NCI-H446 treated with DMSO at 0.1 percent for 48 hours (cell line): Measurements from ENCODE around the gene PPFIA4.

Experiments used
- DNase-seq: peaks from one replicate; lab custom pipeline; 2025; lab: John Stamatoyannopoulos, UW

PPFIA4 gene

GRCh38 chr1:203040513-203041275 lies 14.4 kb downstream of the PPFIA4 start:
- DNase-seq = no peak

DNA sequence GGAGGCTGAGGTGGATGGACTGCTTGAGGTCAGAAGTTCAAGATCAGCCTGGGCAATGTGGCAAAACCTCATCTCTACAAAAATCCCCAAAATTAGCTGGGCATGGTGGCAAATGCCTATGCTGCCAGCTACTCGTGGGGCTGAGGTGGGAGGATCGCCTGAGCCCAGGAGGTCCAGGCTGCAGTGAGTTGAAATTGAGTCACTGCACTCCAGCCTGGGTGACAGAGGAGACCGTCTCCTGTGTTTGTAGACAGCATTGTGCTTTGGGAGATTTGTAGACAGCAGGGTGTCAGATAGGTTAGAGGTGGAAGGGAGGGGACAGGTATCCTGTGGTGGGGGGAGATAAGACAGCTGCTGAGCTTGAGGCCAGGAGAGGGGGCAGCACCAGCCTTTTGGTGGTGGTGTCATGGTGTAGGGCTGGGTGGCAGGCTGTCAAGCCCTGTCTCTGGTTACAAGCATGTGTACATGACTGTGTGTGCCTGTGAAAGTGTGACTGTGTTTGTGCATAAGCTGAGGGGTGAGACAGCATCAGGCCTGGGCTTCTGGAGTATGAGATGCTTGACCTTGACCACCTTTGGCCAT lies 15.2 kb downstream of the PPFIA4 start:
- DNase-seq = no peak

GRCh38 chr1:203043830-203044545 lies 17.7 kb downstream of the PPFIA4 start:
- DNase-seq = no peak

DNA sequence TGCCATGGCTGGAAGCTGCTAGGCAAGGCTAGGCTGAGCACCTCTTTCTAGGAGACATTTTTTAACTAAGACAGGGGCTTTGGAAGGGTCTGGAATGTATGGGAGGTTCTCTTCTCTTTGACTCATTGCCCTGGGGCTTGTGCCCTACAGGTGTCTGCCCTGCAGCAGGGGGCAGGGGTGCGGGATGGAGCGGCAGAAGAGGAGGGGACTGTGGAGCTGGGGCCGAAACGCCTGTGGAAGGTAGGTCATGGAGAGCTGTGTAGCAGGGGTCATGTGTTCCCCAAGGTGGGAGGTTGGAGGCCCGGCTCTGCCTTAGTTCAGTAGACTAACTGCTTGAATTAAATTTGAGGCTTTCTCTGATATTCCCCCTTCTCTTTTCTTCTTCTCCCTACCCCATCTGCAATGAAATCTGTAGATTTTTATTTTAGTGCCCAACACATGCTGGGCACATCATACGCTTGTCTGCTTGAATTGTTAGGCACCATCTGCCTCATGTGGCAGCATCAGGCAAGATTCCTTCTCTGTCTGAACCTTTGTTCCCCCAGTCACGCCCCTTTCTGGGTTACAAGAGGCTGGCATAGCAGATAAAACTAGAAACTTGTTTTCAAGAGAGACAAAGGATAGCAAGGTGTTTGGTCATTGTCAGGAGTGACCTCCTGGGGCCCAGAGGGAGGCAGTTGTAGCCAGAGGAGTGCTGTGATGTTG lies 18.4 kb downstream of the PPFIA4 start:
- DNase-seq = no peak

GRCh38 chr1:203045336-203045735 lies 19.0 kb downstream of the PPFIA4 start:
- no peak for DNase-seq

- DNase-seq = no peak
Measured at GRCh38 chr1:203045821-203046594, 19.7 kb downstream of the PPFIA4 start.

DNA sequence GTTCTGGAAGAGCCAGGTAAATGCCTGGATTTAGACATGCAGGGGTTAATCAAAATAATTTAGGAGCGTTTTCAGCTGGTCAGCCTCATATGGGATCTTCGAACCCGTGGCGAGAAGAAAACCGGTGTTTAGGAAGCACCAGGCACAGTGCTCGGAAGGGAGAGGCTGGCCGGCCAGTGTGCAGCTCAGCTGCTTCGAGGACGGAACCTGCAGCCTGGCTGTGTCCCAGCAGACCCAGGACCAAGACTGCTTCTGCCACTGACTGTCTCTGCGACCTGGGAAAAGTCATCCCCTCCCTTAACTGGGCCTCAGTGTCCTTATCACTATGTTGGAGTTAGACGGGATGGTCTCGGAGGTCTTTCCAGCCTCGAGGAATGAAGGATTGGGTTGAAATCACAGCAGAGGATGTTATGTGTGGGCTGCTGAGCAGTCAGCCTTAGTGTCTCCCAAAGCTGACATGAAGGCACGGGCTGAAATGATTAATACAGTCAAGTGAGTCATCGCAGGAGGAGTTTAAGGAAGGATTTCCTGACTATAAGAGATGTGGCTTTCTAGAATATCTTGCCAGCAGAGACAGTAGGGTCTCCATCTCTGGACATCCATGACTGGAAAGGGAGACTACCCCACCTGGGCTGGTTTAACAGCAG lies 20.8 kb downstream of the PPFIA4 start:
- no peak for DNase-seq

DNA sequence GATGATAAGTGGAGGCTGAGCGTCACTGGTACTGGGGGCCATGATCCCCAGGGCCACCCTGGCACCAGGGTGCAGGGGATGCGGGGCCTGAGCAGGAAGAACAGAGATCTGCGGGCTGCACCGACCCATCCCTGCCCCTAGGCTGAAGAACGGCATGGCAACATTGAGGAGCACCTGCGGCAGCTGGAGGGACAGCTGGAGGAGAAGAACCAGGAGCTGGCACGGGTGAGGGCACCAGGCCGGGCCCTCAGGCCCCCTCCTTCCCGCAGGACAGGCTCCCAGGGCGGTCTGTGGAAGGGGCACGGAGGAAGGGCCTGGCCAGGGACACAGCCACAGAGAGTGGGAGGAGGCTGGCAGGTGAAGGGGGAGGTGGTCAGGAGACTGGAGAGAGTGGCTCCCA lies 21.8 kb downstream of the PPFIA4 start:
- DNase-seq = no peak

GRCh38 chr1:203048555-203049051 lies 22.3 kb downstream of the PPFIA4 start:
- DNase-seq = no peak

GRCh38 chr1:203049077-203049476 lies 22.8 kb downstream of the PPFIA4 start:
- no peak for DNase-seq

- DNase-seq = no peak
Measured at GRCh38 chr1:203049576-203050180, 23.4 kb downstream of the PPFIA4 start.

DNA sequence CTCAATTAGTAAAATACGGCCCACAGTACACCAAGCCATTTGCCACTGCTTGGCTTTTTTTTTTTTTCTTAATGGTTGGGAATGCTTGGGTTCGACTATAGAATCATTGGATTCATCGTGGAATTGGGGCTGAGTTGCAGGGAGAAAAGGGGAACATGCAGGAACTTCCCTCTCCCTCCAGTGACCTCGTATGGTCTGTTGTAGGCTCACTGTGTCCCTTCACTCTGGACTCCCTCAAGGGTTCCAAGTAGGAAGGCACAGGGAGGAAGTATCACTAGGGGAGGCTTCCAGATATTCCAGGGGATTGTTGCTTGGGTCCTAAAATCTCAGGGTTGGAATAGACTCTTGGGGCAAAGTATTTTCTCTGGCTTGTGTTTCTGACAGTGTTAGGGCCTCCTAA lies 24.5 kb downstream of the PPFIA4 start:
- DNase-seq = no peak

DNA sequence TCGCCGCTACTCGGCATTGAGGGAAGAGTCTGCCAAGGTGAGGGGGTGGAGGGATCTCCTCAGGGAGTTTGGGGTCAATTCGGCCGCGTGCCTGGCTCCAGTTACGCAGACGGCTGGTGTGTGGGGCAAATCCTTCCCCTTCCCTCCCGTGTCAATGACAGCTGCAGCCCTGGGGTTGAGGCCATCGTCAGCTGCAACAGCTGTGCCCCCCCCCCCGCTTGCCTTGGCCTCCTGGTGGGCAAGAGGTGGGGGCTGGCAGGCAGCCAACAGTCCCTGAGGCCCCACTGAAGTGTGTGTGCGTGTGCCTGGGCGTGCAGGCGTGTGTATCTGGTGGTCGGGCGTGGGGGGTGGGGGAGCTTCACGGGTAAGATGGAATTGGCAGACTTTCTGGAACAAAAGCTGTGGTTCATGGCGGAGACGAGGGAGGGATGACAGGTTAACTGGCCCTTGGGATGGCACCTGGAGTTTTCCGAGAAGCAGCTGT lies 25.6 kb downstream of the PPFIA4 start:
- no peak for DNase-seq

- DNase-seq = no peak
Measured at GRCh38 chr1:203052601-203053000, 26.3 kb downstream of the PPFIA4 start.

DNA sequence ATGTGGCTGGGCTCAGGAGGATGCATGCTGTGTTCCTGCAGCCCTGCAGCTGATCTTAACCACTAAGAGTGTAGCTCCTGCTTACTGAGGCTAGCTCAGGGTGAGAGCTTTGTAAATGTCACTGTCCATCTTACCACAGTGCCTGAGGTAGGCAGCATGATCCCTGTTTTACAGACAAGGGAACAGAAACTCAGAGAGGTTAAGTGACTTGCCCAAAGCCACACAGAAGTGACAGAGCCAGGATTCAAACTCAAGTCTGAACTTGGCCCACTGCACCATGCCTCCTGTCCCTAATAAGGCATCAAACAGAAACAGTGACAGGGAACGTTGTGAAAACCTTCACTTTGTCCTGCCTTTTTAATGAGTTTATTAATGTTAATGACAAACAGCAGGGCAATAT lies 27.9 kb downstream of the PPFIA4 start:
- no peak for DNase-seq

DNA sequence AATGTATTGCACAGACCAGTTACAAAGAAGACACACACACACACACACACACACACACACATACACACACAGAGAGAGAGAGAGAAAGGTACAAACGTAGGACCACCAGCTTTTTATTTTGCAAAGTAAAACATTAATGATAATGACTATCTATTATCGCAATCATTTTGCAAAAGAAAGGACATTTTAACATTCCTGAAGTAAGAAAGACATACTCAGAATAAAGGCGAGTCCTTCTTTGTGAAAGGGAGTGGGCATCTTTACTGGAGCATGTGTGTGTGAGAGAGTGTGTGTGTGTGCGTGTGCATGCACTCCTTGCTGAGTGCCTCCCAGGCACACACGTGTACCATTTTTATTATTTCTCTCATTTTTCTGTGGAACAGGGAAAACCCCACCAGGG lies 28.4 kb downstream of the PPFIA4 start:
- DNase-seq = no peak

DNA sequence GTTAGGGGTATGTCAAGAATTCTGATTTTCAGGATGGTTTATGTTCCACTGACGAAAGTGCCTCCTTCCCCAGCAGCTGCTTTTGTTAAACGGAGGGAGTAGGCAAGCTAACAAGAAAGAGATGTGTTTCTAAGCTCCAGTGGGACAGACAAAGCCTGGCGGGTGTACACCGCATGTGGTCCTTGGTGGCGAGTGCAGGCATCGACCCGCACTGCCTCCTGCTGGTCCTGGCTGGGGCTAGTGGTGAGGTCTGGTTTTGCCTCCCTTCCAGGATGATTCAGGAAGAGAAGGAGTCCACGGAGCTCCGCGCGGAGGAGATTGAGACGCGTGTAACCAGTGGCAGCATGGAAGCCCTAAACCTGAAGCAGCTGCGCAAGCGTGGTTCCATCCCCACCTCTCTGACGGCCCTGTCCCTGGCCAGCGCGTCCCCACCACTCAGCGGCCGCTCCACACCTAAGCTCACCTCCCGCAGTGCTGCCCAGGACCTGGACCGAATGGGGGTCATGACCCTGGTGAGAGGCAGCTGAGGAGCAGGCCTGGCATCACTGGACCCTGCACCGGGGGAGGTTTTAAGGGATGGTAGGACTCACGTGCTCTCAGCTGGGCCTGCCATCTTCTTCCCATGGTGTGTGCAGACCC lies 29.0 kb downstream of the PPFIA4 start:
- no peak for DNase-seq

GRCh38 chr1:203056012-203056411 lies 29.7 kb downstream of the PPFIA4 start:
- no peak for DNase-seq

DNA sequence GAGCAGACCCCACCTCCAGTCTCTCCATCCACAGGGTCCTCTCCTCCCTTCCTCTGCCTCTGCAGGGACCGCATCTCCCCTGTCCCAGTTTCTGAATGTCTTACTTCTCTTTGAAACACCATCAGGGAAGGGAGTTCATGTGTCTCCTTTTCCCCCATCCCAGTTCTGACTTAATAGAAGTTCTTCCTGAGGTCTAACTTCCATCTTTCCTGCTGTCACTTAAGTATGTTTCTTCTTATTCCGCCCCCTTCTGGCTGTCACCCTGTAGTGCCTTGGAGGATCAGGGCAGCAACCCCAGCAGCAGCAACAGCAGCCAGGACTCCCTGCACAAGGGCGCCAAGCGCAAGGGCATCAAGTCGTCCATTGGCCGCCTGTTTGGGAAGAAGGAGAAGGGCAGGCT lies 30.2 kb downstream of the PPFIA4 start:
- DNase-seq = no peak
